GM21381 (cell line): Measurements from ENCODE around the gene CYLC1.
A peak's percentile ranks its signal among the peaks of the same experiment; 100 is the strongest.

Experiments
- ATAC-seq: cut with Tn5 transposase; IDR thresholded peaks from one replicate; pipeline ENCODE4 v1.9.1; 2021; ENCODE audit warnings: mild to moderate bottlenecking, moderate library complexity; ENCODE audit not compliant: unreplicated experiment

Gene CYLC1

GRCh38 chrX:83860846-83861245 lies at the start of gene CYLC1:
Gene CYLC1 (plus strand): TSS chrX:83861146. CDS start chrX:83861183, 37 bp downstream.
- ATAC-seq = no peak

- ATAC-seq = no peak
Observed at GRCh38 chrX:83819304-83819703, 41.6 kb upstream of the CYLC1 start.

GRCh38 chrX:83829874-83830273 lies 31.1 kb upstream of the CYLC1 start:
- no peak for ATAC-seq

- ATAC-seq = peak; percentile 87
Observed at GRCh38 chrX:83845397-83845796, 15.5 kb upstream of the CYLC1 start.

- ATAC-seq = no peak
Observed at GRCh38 chrX:83847339-83847738, 13.6 kb upstream of the CYLC1 start.

- ATAC-seq = no peak
Observed at GRCh38 chrX:83888585-83888984, 27.6 kb downstream of the CYLC1 start.

- ATAC-seq = no peak
Observed at GRCh38 chrX:83892433-83892832, 31.5 kb downstream of the CYLC1 start.

GRCh38 chrX:83906921-83907320 lies 46.0 kb downstream of the CYLC1 start:
- ATAC-seq = no peak

GRCh38 chrX:83916525-83916924 lies 55.6 kb downstream of the CYLC1 start:
- ATAC-seq = no peak

- no peak for ATAC-seq
Observed at GRCh38 chrX:83934220-83934619, 73.3 kb downstream of the CYLC1 start.
